Liver (tissue), 3 donors: ENCODE data around the gene LAMP5.

Source experiments
- CTCF ChIP-seq: fragments of 150-350 bp; IDR thresholded peaks from 2 replicates; pipeline ENCODE4 v1.5.1; 2017; ENCODE audit warnings: improper control_type of control experiment, low read depth, low read length; ENCODE audit not compliant: missing input control
- REST ChIP-seq: IDR thresholded peaks from 2 replicates; pipeline ENCODE4 v1.6.1; 2016; ENCODE audit warnings: antibody characterized with exemption, mild to moderate bottlenecking
- RXRA ChIP-seq, 2 donors: IDR thresholded peaks; 2 replicates each; pipeline ENCODE4 v1.6.1; 2017 to 2018; ENCODE audit warnings: antibody characterized with exemption in 2 of 2, mild to moderate bottlenecking in 1 of 2
- donor health status: healthy.
- donor health status: healthy.

- TF ChIP-seq CTCF (no peak), REST (no peak), RXRA (IDR thresholded peaks at IDR 0.05) (no peak)
Measured at GRCh38 chr20:9565910-9566550, 51.6 kb downstream of the LAMP5 start.
